Measurements from ENCODE around the gene RASL10B.
A peak's percentile ranks its signal among the peaks of the same experiment; 100 is the strongest.

The RASL10B gene

GRCh38 chr17:35766903-35767510, 35.6 kb downstream of the RASL10B start:
- no peak for DNase-seq (ENCODE audit: extremely low read depth, low read depth)
- TF ChIP-seq, protein P1, sequence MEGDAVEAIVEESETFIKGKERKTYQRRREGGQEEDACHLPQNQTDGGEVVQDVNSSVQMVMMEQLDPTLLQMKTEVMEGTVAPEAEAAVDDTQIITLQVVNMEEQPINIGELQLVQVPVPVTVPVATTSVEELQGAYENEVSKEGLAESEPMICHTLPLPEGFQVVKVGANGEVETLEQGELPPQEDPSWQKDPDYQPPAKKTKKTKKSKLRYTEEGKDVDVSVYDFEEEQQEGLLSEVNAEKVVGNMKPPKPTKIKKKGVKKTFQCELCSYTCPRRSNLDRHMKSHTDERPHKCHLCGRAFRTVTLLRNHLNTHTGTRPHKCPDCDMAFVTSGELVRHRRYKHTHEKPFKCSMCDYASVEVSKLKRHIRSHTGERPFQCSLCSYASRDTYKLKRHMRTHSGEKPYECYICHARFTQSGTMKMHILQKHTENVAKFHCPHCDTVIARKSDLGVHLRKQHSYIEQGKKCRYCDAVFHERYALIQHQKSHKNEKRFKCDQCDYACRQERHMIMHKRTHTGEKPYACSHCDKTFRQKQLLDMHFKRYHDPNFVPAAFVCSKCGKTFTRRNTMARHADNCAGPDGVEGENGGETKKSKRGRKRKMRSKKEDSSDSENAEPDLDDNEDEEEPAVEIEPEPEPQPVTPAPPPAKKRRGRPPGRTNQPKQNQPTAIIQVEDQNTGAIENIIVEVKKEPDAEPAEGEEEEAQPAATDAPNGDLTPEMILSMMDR (IDR thresholded peaks at IDR 0.05; ENCODE audit: low read depth, low read length): peak; percentile 63

DNA sequence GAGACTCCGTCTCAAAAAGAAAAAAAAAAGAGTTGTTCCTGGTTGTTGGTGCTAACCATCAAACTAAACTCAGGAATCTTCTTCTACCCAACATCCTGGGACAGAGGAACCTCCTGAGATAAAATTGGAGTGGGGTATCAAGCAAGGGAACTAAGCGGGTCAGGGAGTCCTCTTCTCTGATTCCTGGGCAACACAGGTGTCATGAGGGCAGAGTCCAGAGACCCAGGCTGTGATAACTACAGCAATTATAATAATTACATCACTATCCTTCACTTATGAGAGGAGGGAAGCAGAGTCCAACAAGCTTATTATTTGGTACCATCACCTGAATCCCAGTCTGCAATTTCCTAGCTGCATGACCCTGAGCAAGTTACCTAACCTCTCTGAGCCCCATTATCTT, 37.4 kb downstream of the RASL10B start:
- no peak for DNase-seq (ENCODE audit: extremely low read depth, low read depth)
- TF ChIP-seq, protein P1 (IDR thresholded peaks at IDR 0.05; ENCODE audit: low read depth, low read length): no peak

- DNase-seq (ENCODE audit: extremely low read depth, low read depth): no peak
- TF ChIP-seq, protein P1 (IDR thresholded peaks at IDR 0.05; ENCODE audit: low read depth, low read length): no peak; the same call in 1 of the 2 replicates
Observed at GRCh38 chr17:35769895-35770486, 38.6 kb downstream of the RASL10B start.

- TF ChIP-seq, protein P1 (IDR thresholded peaks at IDR 0.05; ENCODE audit: low read depth, low read length): no peak
- no peak for DNase-seq (ENCODE audit: extremely low read depth, low read depth)
Observed at GRCh38 chr17:35773129-35773528, 41.7 kb downstream of the RASL10B start.

GRCh38 chr17:35773679-35774425, 42.4 kb downstream of the RASL10B start:
- TF ChIP-seq, protein P1 (IDR thresholded peaks at IDR 0.05; ENCODE audit: low read depth, low read length): no peak
- no peak for DNase-seq (ENCODE audit: extremely low read depth, low read depth)

GRCh38 chr17:35774499-35774898, 43.1 kb downstream of the RASL10B start:
- no peak for DNase-seq (ENCODE audit: extremely low read depth, low read depth)
- TF ChIP-seq, protein P1 (IDR thresholded peaks at IDR 0.05; ENCODE audit: low read depth, low read length): no peak

DNA sequence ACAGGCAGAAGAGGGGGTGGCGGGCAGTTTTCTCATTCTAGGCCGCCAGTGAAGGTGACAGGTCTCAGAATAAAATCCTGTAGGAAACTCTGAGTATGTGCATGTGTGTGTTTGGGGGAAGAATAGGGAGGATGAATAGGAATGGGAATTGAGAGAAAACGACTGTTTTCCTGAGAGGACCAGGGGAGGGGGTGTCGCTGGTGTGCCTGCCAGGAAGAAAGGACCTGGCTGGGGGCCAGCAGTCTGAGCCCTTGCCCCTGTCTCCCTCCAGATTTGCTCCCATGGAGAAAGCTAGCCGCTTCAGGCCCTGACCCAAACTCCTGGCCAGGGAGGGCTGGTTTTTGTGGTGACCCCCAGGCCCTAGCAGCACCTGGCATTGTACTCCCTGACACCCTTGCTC, 43.6 kb downstream of the RASL10B start:
- TF ChIP-seq, protein P1 (IDR thresholded peaks at IDR 0.05; ENCODE audit: low read depth, low read length): no peak
- DNase-seq (ENCODE audit: extremely low read depth, low read depth): no peak

Data from AG09319 (cell line).